Adrenal gland (tissue), 12 donors: ENCODE measurements around the gene MRRF. TPM values are rescaled to one million over a fixed set of nuclear protein-coding genes. Genes with fewer than 3 reads are reported as not detected.
"Not testable (repeated sequence)": the region's sequence is repeated elsewhere in the genome, so short reads cannot be mapped to it uniquely, and the experiment has no call there.

Experiments used
- DNase-seq, 7 donors: peaks; one replicate each; pipeline ENCODE4 v3.0.0-alpha.2; 2019 to 2020
- H3K27ac ChIP-seq, 5 donors: fragments of 200-600 bp; sonication (generic) in 4 of 5; 1 replicate in 3 of 5; 2 replicates in 2 of 5; pipeline versions ENCODE4 v1.5.1 to v1.8.0; 2016 to 2020; ENCODE audit warnings: mild to moderate bottlenecking in 1 of 5
- H3K27me3 ChIP-seq: fragments of 200-600 bp; 2 replicates; pipeline ENCODE4 v1.8.0; 2021
- H3K36me3 ChIP-seq, 2 donors: fragments of 200-600 bp; replicated peaks in 1 of 2; 1 replicate in 1 of 2; 2 replicates in 1 of 2; pipeline versions ENCODE4 v1.5.1 to v1.8.0; 2018 to 2022
- H3K4me1 ChIP-seq, 2 donors: fragments of 200-600 bp; replicated peaks in 1 of 2; 1 replicate in 1 of 2; 2 replicates in 1 of 2; pipeline versions ENCODE4 v1.5.1 to v1.8.0; 2018 to 2021
- H3K4me3 ChIP-seq, 4 donors: fragments of 200-600 bp; sonication (generic) in 3 of 4; one replicate each; pipeline ENCODE4 v1.5.1; 2016 to 2018
- H3K9me3 ChIP-seq, 3 donors: fragments of 200-600 bp; sonication (generic) in 1 of 3; replicated peaks in 1 of 3; 1 replicate in 2 of 3; 2 replicates in 1 of 3; pipeline versions ENCODE4 v1.5.1 to v1.8.0; 2016 to 2021
- CTCF ChIP-seq, 6 experiments: fragments of 450-650 bp in 4 of 6; fragments of 200-600 bp in 2 of 6; sonication (generic) in 1 of 6; IDR thresholded peaks; 1 replicate in 5 of 6; 2 replicates in 1 of 6; pipeline versions ENCODE4 v1.5.1 to v1.8.0; 2016 to 2021; ENCODE audit warnings: antibody characterized with exemption in 6 of 6, mild to moderate bottlenecking in 2 of 6, moderate library complexity in 1 of 6
- POLR2A ChIP-seq, 2 donors: fragments of 450-650 bp; IDR thresholded peaks; one replicate each; pipeline ENCODE4 v1.6.1; 2017; ENCODE audit warnings: antibody characterized with exemption in 2 of 2, mild to moderate bottlenecking in 2 of 2, moderate library complexity in 1 of 2
- WGBS, 4 donors: extraction: QIAGEN DNeasy Blood & Tissue Kit in 2 of 4; methylation state at CpG; one replicate each; pipeline versions ENCODE4 v1.1.5 to v1.1.7; 2013 to 2017; 5-methylcytosine and 5-hydroxymethylcytosine counted together
- intact Hi-C, 2 donors: fragments of 100-400 bp; cut with DNase I; formaldehyde crosslinking; loops; one replicate each; pipeline versions ENCODE4 v1.14.1 to v1.15.0; 2022 to 2023
- polyA plus RNA-seq, 3 donors: library from polyadenylated mRNA; stranded (reverse); fragments of 200-250 nt in 2 of 3; fragments of 350-450 nt in 1 of 3; fragmentation: Illumina TruSeq in 1 of 3; extraction: RNeasy Lipid Tissue Mini Kit (QIAGEN cat#74804) in 1 of 3; gene quantifications; one replicate each; pipeline ENCODE4 v1.2.3, GENCODE V29; 2013 to 2014
- total RNA-seq, 9 donors: library from RNA; depleted of rRNA in 4 of 9; stranded (reverse); fragments of >200 nt in 4 of 9; fragments of 120-200 nt in 1 of 9; fragmentation: NEBNext Ultra II Directional in 1 of 9; extraction: Animal tissue kit (Norgen Biotek cat#: 25700) in 1 of 9; gene quantifications; one replicate each; pipeline versions ENCODE4 v1.1.0 to v1.2.4, GENCODE V29; 2013 to 2023
- donor health status: healthy with polysubstance abuse.
- donor health status: Bipolar disorder and iron deficiency.
- donor health status: DM: yes; HTN: yes; CAD: no.
- donor health status: DM: no; HTN: no; CAD: no.
- donor health status: DM: no; HTN: no; CAD: no.
- donor health status: DM: yes; HTN: yes; CAD: no.

Gene MRRF
- total and polyA plus RNA-seq, 12 donors, result 24.9 to 66.3 (median 35.5) TPM

- Histone ChIP-seq H3K27me3 (no peaks in the 10 kb centered on the region), H3K27ac (peak overlapping the region in 1 of 5 donors; percentile 25), H3K4me3 (no peak overlapping the region), H3K36me3 (peaks cover 0 to 21% of the 10 kb centered on the region in 2 donors), H3K9me3 (no peaks in the 10 kb centered on the region), H3K4me1 (no peaks in the 10 kb centered on the region)
- WGBS, 4 donors, result 0 to 18% (median 14%) methylated on average over 1 of the region's 1 CpG
- TF ChIP-seq CTCF (IDR thresholded peaks at IDR 0.05) (no peak), POLR2A (IDR thresholded peaks at IDR 0.05) (no peak)
- intact Hi-C loops, result no loop called here
- no peak for DNase-seq
Observed at GRCh38 chr9:122325124-122325523, 60.4 kb downstream of the MRRF start.

GRCh38 chr9:122327175-122327574 is 62.5 kb downstream of the MRRF start:
- TF ChIP-seq CTCF (IDR thresholded peaks at IDR 0.05) (no peak), POLR2A (IDR thresholded peaks at IDR 0.05) (no peak)
- 94 to 97% (median 97%) methylated on average over 2 of the region's 2 CpGs for WGBS, 4 donors
- Histone ChIP-seq H3K36me3 (peaks cover 0 to 21% of the 10 kb centered on the region in 2 donors), H3K27me3 (no peaks in the 10 kb centered on the region), H3K4me1 (no peaks in the 10 kb centered on the region), H3K27ac (no peak overlapping the region), H3K9me3 (no peaks in the 10 kb centered on the region), H3K4me3 (no peak overlapping the region)
- intact Hi-C loops, result no loop called here
- DNase-seq, result no peak

- H3K36me3 ChIP-seq, result no peaks in the 10 kb centered on the region
- no peak overlapping the region for H3K27ac ChIP-seq
- WGBS, 4 donors, result 88 to 96% (median 91%) methylated on average over 3 of the region's 3 CpGs
- TF ChIP-seq CTCF (IDR thresholded peaks at IDR 0.05), result no peak
- no peak for TF ChIP-seq POLR2A (IDR thresholded peaks at IDR 0.05)
- intact Hi-C loops, result no loop called here
- no peaks in the 10 kb centered on the region for H3K4me1 ChIP-seq
- no peak for DNase-seq
- no peak overlapping the region for H3K4me3 ChIP-seq
- no peaks in the 10 kb centered on the region for H3K27me3 ChIP-seq
- H3K9me3 ChIP-seq, result no peaks in the 10 kb centered on the region
Observed at GRCh38 chr9:122329597-122329996, 64.9 kb downstream of the MRRF start.

- H3K27me3 ChIP-seq, H3K27ac ChIP-seq, H3K9me3 ChIP-seq, H3K36me3 ChIP-seq, DNase-seq, H3K4me1 ChIP-seq, intact Hi-C loops, H3K4me3 ChIP-seq: not testable (repeated sequence)
- WGBS, 4 donors, result 88 to 100% (median 91%) methylated on average over 3 to 6 of the region's 6 CpGs
Observed at GRCh38 chr9:122330466-122330865, 65.8 kb downstream of the MRRF start.

GRCh38 chr9:122331523-122331927 is 66.8 kb downstream of the MRRF start:
- Histone ChIP-seq H3K9me3 (no peaks in the 10 kb centered on the region), H3K36me3 (no peaks in the 10 kb centered on the region), H3K27me3 (no peaks in the 10 kb centered on the region), H3K27ac (no peak overlapping the region), H3K4me1 (no peaks in the 10 kb centered on the region), H3K4me3 (no peak overlapping the region)
- 75 to 82% (median 80%) methylated on average over 3 of the region's 3 CpGs for WGBS, 4 donors
- no peak for DNase-seq
- TF ChIP-seq CTCF (IDR thresholded peaks at IDR 0.05) (no peak), POLR2A (IDR thresholded peaks at IDR 0.05) (no peak)
- intact Hi-C loops, result no loop called here
